HCT116 (cell line): ENCODE results near the gene CENPS. TPM values are rescaled to one million over a fixed set of nuclear protein-coding genes. Genes with fewer than 3 reads are reported as not detected.

Experiments used
- ATAC-seq: fragments of 200-7000 bp; cut with Tn5 transposase; 2 replicates; pipeline ENCODE4 v1.9.1; 2020; ENCODE audit warnings: mild to moderate bottlenecking, moderate library complexity
- BruUV-seq: library from RNA; stranded (reverse); fragments of 400-500 nt; replicated peaks from 2 replicates; lab custom pipeline; 2021; lab: Mats Ljungman, UMichigan
- CTCF ChIA-PET: fragments of 300-600 bp; sonication (Branson Sonifier 250); formaldehyde crosslinking; loops from one replicate; lab custom pipeline; 2021; ENCODE audit warnings: antibody characterized with exemption; lab: Charles Lee
- POLR2A ChIA-PET: fragments of 300-600, 350-600 bp; sonication (Branson Sonifier 250); formaldehyde crosslinking; loops from one replicate; lab custom pipeline; 2021; ENCODE audit warnings: antibody characterized with exemption; lab: Charles Lee
- RAD21 ChIA-PET, 2 experiments: fragments of 300-600 bp; sonication (Branson Sonifier 250); formaldehyde crosslinking; loops; one replicate each; lab custom pipeline; 2023; ENCODE audit warnings: low total read pairs in 2 of 2; ENCODE audit not compliant: uncharacterized antibody in 2 of 2, unreplicated experiment in 2 of 2, low non-redundant PET in 1 of 2; lab: Charles Lee
- DNase-seq: peaks from one replicate; pipeline ENCODE4 v3.0.0-alpha.2; 2010; ENCODE audit warnings: low read depth, low spot score
- H2AFZ ChIP-seq: fragments of 200-600 bp; shearing (Covaris generic), sonication (generic); 2 replicates; pipeline ENCODE4 v1.6.1; 2017; ENCODE audit warnings: low read depth, mixed run types, mixed read lengths, antibody characterized with exemption, low read length; ENCODE audit not compliant: poor library complexity, severe bottlenecking
- H3K27ac ChIP-seq: 2 replicates; pipeline ENCODE4 v1.5.1; 2012; ENCODE audit warnings: low read depth, low read length
- H3K27me3 ChIP-seq: fragments of 200-600 bp; sonication (generic); 2 replicates; pipeline ENCODE4 v1.6.1; 2016; ENCODE audit warnings: mixed run types, low read length, mixed read lengths; ENCODE audit not compliant: insufficient read depth
- H3K36me3 ChIP-seq, 2 experiments: fragments of 200-500 bp in 1 of 2; fragments of 200-600 bp in 1 of 2; sonication (Bioruptor generic) in 1 of 2; sonication (generic) in 1 of 2; 2 replicates each; pipeline versions ENCODE4 v1.5.1 to v1.6.1; 2014 to 2016; ENCODE audit warnings: low read length in 2 of 2, inconsistent platforms in 1 of 2, mixed read lengths in 1 of 2, mixed run types in 1 of 2; ENCODE audit not compliant: insufficient read depth in 2 of 2, control insufficient read depth in 1 of 2
- H3K4me1 ChIP-seq, 2 experiments: fragments of 200-600 bp in 1 of 2; sonication (generic) in 1 of 2; 2 replicates each; pipeline versions ENCODE4 v1.5.1 to v1.6.1; 2012 to 2017; ENCODE audit warnings: low read length in 2 of 2, inconsistent platforms in 1 of 2, mild to moderate bottlenecking in 1 of 2, mixed read lengths in 1 of 2, mixed run types in 1 of 2, moderate library complexity in 1 of 2; ENCODE audit not compliant: insufficient read depth in 2 of 2, control insufficient read depth in 1 of 2
- H3K4me2 ChIP-seq: fragments of 200-600 bp; sonication (generic); 2 replicates; pipeline ENCODE4 v1.6.1; 2017; ENCODE audit warnings: mixed run types, low read length, mixed read lengths
- H3K4me3 ChIP-seq, 2 experiments: fragments of 200-600 bp in 1 of 2; sonication (generic) in 1 of 2; replicated peaks in 1 of 2; 2 replicates each; pipeline ENCODE4 v1.5.1; 2011 to 2016; ENCODE audit warnings: low read length in 2 of 2, control low read depth in 1 of 2, low read depth in 1 of 2, mild to moderate bottlenecking in 1 of 2, mixed read lengths in 1 of 2, mixed run types in 1 of 2
- H3K79me2 ChIP-seq: fragments of 200-600 bp; sonication (generic); 2 replicates; pipeline ENCODE4 v1.6.1; 2017; ENCODE audit warnings: mild to moderate bottlenecking, mixed run types, low read length, moderate library complexity, mixed read lengths; ENCODE audit not compliant: insufficient read depth
- H3K9ac ChIP-seq: fragments of 200-600 bp; sonication (generic); 2 replicates; pipeline ENCODE4 v1.6.1; 2016; ENCODE audit warnings: low read length, mixed read lengths
- H3K9me2 ChIP-seq: fragments of 200-600 bp; sonication (generic), shearing (Covaris generic); 2 replicates; pipeline ENCODE4 v1.6.1; 2017; ENCODE audit warnings: mixed run types, mild to moderate bottlenecking, moderate library complexity; ENCODE audit not compliant: insufficient read depth
- H3K9me3 ChIP-seq, 2 experiments: fragments of 200-500 bp in 1 of 2; fragments of 200-600 bp in 1 of 2; sonication (Bioruptor generic) in 1 of 2; sonication (generic) in 1 of 2; 2 replicates each; pipeline ENCODE4 v1.6.1; 2014 to 2017; ENCODE audit warnings: low read length in 2 of 2, mixed read lengths in 2 of 2, inconsistent platforms in 1 of 2, low read depth in 1 of 2, mild to moderate bottlenecking in 1 of 2, mixed run types in 1 of 2, moderate library complexity in 1 of 2; ENCODE audit not compliant: control insufficient read depth in 1 of 2, insufficient read depth in 1 of 2
- H4K20me1 ChIP-seq: fragments of 200-600 bp; sonication (generic), shearing (Covaris generic); 2 replicates; pipeline ENCODE4 v1.6.1; 2017; ENCODE audit warnings: mixed run types, mild to moderate bottlenecking, moderate library complexity; ENCODE audit not compliant: insufficient read depth
- CEBPB ChIP-seq: IDR thresholded peaks from 2 replicates; pipeline ENCODE4 v1.6.1; 2012; ENCODE audit warnings: low read depth
- EGR1 ChIP-seq: IDR thresholded peaks from 2 replicates; pipeline ENCODE4 v1.6.1; 2012; ENCODE audit warnings: low read depth
- ELF1 ChIP-seq: IDR thresholded peaks from 2 replicates; pipeline ENCODE4 v1.6.1; 2012; ENCODE audit warnings: low read depth, borderline replicate concordance
- EZH2phosphoT487 ChIP-seq: fragments of 200-600 bp; IDR thresholded peaks from 2 replicates; pipeline ENCODE4 v1.6.1; 2018; ENCODE audit warnings: antibody characterized with exemption, borderline replicate concordance
- FOSL1 ChIP-seq: IDR thresholded peaks from 2 replicates; pipeline ENCODE4 v1.6.1; 2012; ENCODE audit warnings: low read depth
- JUND ChIP-seq: IDR thresholded peaks from 2 replicates; pipeline ENCODE4 v1.6.1; 2012
- RAD21 ChIP-seq: IDR thresholded peaks from 2 replicates; pipeline ENCODE4 v1.6.1; 2012; ENCODE audit warnings: low read depth, mild to moderate bottlenecking
- SIN3A ChIP-seq: IDR thresholded peaks from 2 replicates; pipeline ENCODE4 v1.6.1; 2012; ENCODE audit warnings: low read depth
- SP1 ChIP-seq: IDR thresholded peaks from 2 replicates; pipeline ENCODE4 v1.6.1; 2012; ENCODE audit warnings: low read depth
- SRF ChIP-seq: IDR thresholded peaks from 2 replicates; pipeline ENCODE4 v1.6.1; 2012; ENCODE audit warnings: low read depth
- TCF7L2 ChIP-seq: IDR thresholded peaks from 2 replicates; pipeline ENCODE4 v1.7.0; 2011; ENCODE audit warnings: borderline replicate concordance, inconsistent platforms; ENCODE audit not compliant: insufficient read depth, insufficient read length; ENCODE audit errors: extremely low read depth
- YY1 ChIP-seq: IDR thresholded peaks from 2 replicates; pipeline ENCODE4 v1.6.1; 2011; ENCODE audit warnings: low read length, low read depth, moderate library complexity, mild to moderate bottlenecking; ENCODE audit not compliant: insufficient replicate concordance; ENCODE audit errors: extremely low read depth
- ZFX ChIP-seq: fragments of 450-650 bp; IDR thresholded peaks from 2 replicates; pipeline ENCODE4 v1.6.1; 2017
- ZNF274 ChIP-seq: fragments of 200-500 bp; sonication (Bioruptor generic); IDR thresholded peaks from 2 replicates; pipeline ENCODE4 v1.6.1; 2014; ENCODE audit warnings: mild to moderate bottlenecking, low read depth, low read length, inconsistent platforms
- intact Hi-C: fragments of 100-400 bp; cut with micrococcal nuclease; formaldehyde crosslinking; loops from 2 replicates; pipeline ENCODE4 v1.10.0; 2022
- total RNA-seq: library from RNA; stranded (reverse); gene quantifications from one replicate; pipeline ENCODE4 v1.2.1, GENCODE V29; 2021; ENCODE audit not compliant: unreplicated experiment
- TF ChIP-seq, protein P1 (sequence below): IDR thresholded peaks from 2 replicates; pipeline ENCODE4 v1.6.1; 2011; ENCODE audit warnings: mild to moderate bottlenecking, low read length, moderate library complexity; ENCODE audit not compliant: insufficient replicate concordance; ENCODE audit errors: extremely low read depth

CENPS gene
- total RNA-seq, 1 experiment from 2014 or later = 21.9 TPM

DNA sequence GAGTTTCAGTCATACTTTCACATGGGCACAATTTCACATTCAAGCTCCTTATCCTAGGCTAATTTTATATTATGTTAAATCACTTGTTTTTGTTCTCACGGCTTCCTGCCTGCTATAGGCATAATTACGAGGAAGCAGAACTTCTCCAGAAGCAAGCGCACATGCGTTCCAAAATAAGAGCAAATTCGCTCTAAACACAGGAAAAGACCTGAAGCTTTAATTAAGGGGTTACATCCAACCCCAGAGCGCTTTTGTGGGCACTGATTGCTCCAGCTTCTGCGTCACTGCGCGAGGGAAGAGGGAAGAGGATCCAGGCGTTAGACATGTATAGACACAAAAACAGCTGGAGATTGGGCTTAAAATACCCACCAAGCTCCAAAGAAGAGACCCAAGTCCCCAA lies 19.5 kb downstream of the CENPS start, which contains the start of gene CORT:
Gene CORT (plus strand): TSS at position 281 of the 400 bp plus-strand sequence. CDS start 193 bp downstream, outside the sequence.
- no peak within 1 kb of the TSS for H3K4me2 ChIP-seq
- H3K27ac ChIP-seq = no peak within 1 kb of the TSS
- H4K20me1 ChIP-seq = no peaks in the 10 kb centered on the region
- H3K36me3 ChIP-seq = no peaks in the 10 kb centered on the region
- H3K79me2 ChIP-seq = no peaks in the 10 kb centered on the region
- no peak for TF ChIP-seq ZNF274
- TF ChIP-seq SP1 = no peak
- no peak for TF ChIP-seq ZFX
- TF ChIP-seq EGR1 = no peak
- TF ChIP-seq YY1 = no peak
- TF ChIP-seq JUND = no peak
- TF ChIP-seq TCF7L2 = no peak
- no peak for TF ChIP-seq CEBPB
- no peak for TF ChIP-seq EZH2phosphoT487
- no peak for TF ChIP-seq RAD21
- no peak for TF ChIP-seq SRF
- TF ChIP-seq ELF1 = no peak
- TF ChIP-seq, protein P1, sequence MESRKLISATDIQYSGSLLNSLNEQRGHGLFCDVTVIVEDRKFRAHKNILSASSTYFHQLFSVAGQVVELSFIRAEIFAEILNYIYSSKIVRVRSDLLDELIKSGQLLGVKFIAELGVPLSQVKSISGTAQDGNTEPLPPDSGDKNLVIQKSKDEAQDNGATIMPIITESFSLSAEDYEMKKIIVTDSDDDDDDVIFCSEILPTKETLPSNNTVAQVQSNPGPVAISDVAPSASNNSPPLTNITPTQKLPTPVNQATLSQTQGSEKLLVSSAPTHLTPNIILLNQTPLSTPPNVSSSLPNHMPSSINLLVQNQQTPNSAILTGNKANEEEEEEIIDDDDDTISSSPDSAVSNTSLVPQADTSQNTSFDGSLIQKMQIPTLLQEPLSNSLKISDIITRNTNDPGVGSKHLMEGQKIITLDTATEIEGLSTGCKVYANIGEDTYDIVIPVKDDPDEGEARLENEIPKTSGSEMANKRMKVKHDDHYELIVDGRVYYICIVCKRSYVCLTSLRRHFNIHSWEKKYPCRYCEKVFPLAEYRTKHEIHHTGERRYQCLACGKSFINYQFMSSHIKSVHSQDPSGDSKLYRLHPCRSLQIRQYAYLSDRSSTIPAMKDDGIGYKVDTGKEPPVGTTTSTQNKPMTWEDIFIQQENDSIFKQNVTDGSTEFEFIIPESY = no peak
- TF ChIP-seq SIN3A = no peak
- TF ChIP-seq FOSL1 = no peak
- ChIA-PET CTCF (no interaction called here), RAD21 (no interaction called here), POLR2A (no interaction called here)
- BruUV-seq = no TSS peak
- no peak within 1 kb of the TSS for H3K4me3 ChIP-seq
- no peaks in the 10 kb centered on the region for H3K9me2 ChIP-seq
- H2AFZ ChIP-seq = no peak within 1 kb of the TSS
- intact Hi-C loops = no loop called here
- no peak for ATAC-seq
- no peaks in the 10 kb centered on the region for H3K27me3 ChIP-seq
- H3K4me1 ChIP-seq = no peaks in the 10 kb centered on the region
- no peak within 1 kb of the TSS for H3K9ac ChIP-seq
- H3K9me3 ChIP-seq = peaks cover 0 to 3% of the 10 kb centered on the region in 2 experiments; a peak in 1 of 4 replicates
- DNase-seq = no peak
